ENCODE results near the gene C11orf71. TPM values are rescaled to one million over a fixed set of nuclear protein-coding genes. Genes with fewer than 3 reads are reported as not detected.
A peak's percentile ranks its signal among the peaks of the same experiment; 100 is the strongest.

The C11orf71 gene
- total and polyA plus RNA-seq, 9 of the 15 experiments (the other 6 are each of a cell fraction or from before 2014, with no cell fraction given) = 2.9 to 15.1 (median 9.1) TPM

- TF ChIP-seq AFF1 (IDR thresholded peaks at IDR 0.05; ENCODE audit: low read depth in 1 of 2, partially characterized antibody in 2 of 2) (peak; percentile 12 to 56), NBN (IDR thresholded peaks at IDR 0.05; ENCODE audit: low read depth) (no peak; the same call in 1 of the 2 replicates), ZNF589 (CRISPR knock-in tag; IDR thresholded peaks at IDR 0.05; ENCODE audit: low read depth) (0 out of 2 replicates have a peak, but pooled peaks have one; percentile 56), MLLT1 (IDR thresholded peaks at IDR 0.05) (peak in 1 of 2 experiments; percentile 55; a peak in 2 of 4 replicates), POLR2A (conservative IDR thresholded peaks at IDR 0.05) (peak; percentile 98), ZNF311 (CRISPR knock-in tag; IDR thresholded peaks at IDR 0.05) (no peak), SMARCC2 (IDR thresholded peaks at IDR 0.05; ENCODE audit: low read depth) (no peak), RBM17 (IDR thresholded peaks at IDR 0.05; ENCODE audit: borderline replicate concordance, low read depth, low read length) (no peak), ZNF318 (IDR thresholded peaks at IDR 0.05; ENCODE audit: borderline replicate concordance in 1 of 2, low read depth in 1 of 2) (no peak), ELK1 (CRISPR knock-in tag; IDR thresholded peaks at IDR 0.05) (no peak), ZNF584 (CRISPR knock-in tag; IDR thresholded peaks at IDR 0.05; ENCODE audit: low read depth) (no peak)
Measured at GRCh38 chr11:114400216-114400914, at the start of gene C11orf71, which contains the start of gene RBM7 (continued).
